ENCODE results near the gene DPYSL4.

DPYSL4 gene

GRCh38 chr10:132247943-132248342, 61.2 kb downstream of the DPYSL4 start:
- Histone ChIP-seq H3K4me3 (ENCODE audit: low read depth, low read length, poor library complexity, severe bottlenecking) (no peak overlapping the region), H3K79me2 (ENCODE audit: insufficient read depth, low read length) (no peaks in the 10 kb centered on the region), H3K27me3 (ENCODE audit: insufficient read depth, low read length) (no peaks in the 10 kb centered on the region; the same call in 1 of the 2 replicates), H2AFZ (ENCODE audit: low read length) (no peak overlapping the region), H3K9me3 (ENCODE audit: low read length) (no peaks in the 10 kb centered on the region), H3F3A (ENCODE audit: insufficient read depth, low read length) (no peaks in the 10 kb centered on the region), H3K4me2 (ENCODE audit: low read length) (no peak overlapping the region), H4K20me1 (ENCODE audit: insufficient read depth, low read length) (no peaks in the 10 kb centered on the region), H3K36me3 (ENCODE audit: insufficient read depth, low read length) (no peaks in the 10 kb centered on the region), H3K4me1 (ENCODE audit: insufficient read depth, low read length, severe bottlenecking) (no peaks in the 10 kb centered on the region), H3K9me2 (ENCODE audit: low read depth, low read length) (no peaks in the 10 kb centered on the region), H3K27ac (ENCODE audit: low read depth, low read length, poor library complexity, severe bottlenecking) (no peak overlapping the region), H3K9ac (ENCODE audit: low read length) (no peak overlapping the region)
- TF ChIP-seq EZH2 (IDR thresholded peaks at IDR 0.05; ENCODE audit: borderline replicate concordance, low read length) (no peak), CTCF (IDR thresholded peaks at IDR 0.05; ENCODE audit: low read length) (no peak)

- H3K9me3 ChIP-seq (ENCODE audit: low read length), result no peaks in the 10 kb centered on the region
- no peak overlapping the region for H3K4me2 ChIP-seq (ENCODE audit: low read length)
- H3F3A ChIP-seq (ENCODE audit: insufficient read depth, low read length), result no peaks in the 10 kb centered on the region
- H3K4me1 ChIP-seq (ENCODE audit: insufficient read depth, low read length, severe bottlenecking), result no peaks in the 10 kb centered on the region
- H3K36me3 ChIP-seq (ENCODE audit: insufficient read depth, low read length), result no peaks in the 10 kb centered on the region
- H3K27me3 ChIP-seq (ENCODE audit: insufficient read depth, low read length), result no peaks in the 10 kb centered on the region; the same call in 1 of the 2 replicates
- H3K9me2 ChIP-seq (ENCODE audit: low read depth, low read length), result no peaks in the 10 kb centered on the region
- no peak overlapping the region for H3K4me3 ChIP-seq (ENCODE audit: low read depth, low read length, poor library complexity, severe bottlenecking)
- no peak overlapping the region for H3K9ac ChIP-seq (ENCODE audit: low read length)
- no peaks in the 10 kb centered on the region for H4K20me1 ChIP-seq (ENCODE audit: insufficient read depth, low read length)
- no peak overlapping the region for H3K27ac ChIP-seq (ENCODE audit: low read depth, low read length, poor library complexity, severe bottlenecking)
- no peak for TF ChIP-seq EZH2 (IDR thresholded peaks at IDR 0.05; ENCODE audit: borderline replicate concordance, low read length)
- no peaks in the 10 kb centered on the region for H3K79me2 ChIP-seq (ENCODE audit: insufficient read depth, low read length)
- H2AFZ ChIP-seq (ENCODE audit: low read length), result no peak overlapping the region
These were observed 61.9 kb downstream of the DPYSL4 start for GRCh38 chr10:132248455-132249225.

GRCh38 chr10:132249226-132249724, 62.5 kb downstream of the DPYSL4 start:
- Histone ChIP-seq H3K79me2 (ENCODE audit: insufficient read depth, low read length) (no peaks in the 10 kb centered on the region), H3K4me2 (ENCODE audit: low read length) (no peak overlapping the region), H3K27ac (ENCODE audit: low read depth, low read length, poor library complexity, severe bottlenecking) (no peak overlapping the region), H3K9me2 (ENCODE audit: low read depth, low read length) (no peaks in the 10 kb centered on the region), H3K4me1 (ENCODE audit: insufficient read depth, low read length, severe bottlenecking) (no peaks in the 10 kb centered on the region), H3K4me3 (ENCODE audit: low read depth, low read length, poor library complexity, severe bottlenecking) (no peak overlapping the region), H3K9ac (ENCODE audit: low read length) (no peak overlapping the region), H4K20me1 (ENCODE audit: insufficient read depth, low read length) (no peaks in the 10 kb centered on the region), H3F3A (ENCODE audit: insufficient read depth, low read length) (no peaks in the 10 kb centered on the region), H3K27me3 (ENCODE audit: insufficient read depth, low read length) (no peaks in the 10 kb centered on the region; the same call in 1 of the 2 replicates), H3K9me3 (ENCODE audit: low read length) (no peaks in the 10 kb centered on the region), H2AFZ (ENCODE audit: low read length) (no peak overlapping the region), H3K36me3 (ENCODE audit: insufficient read depth, low read length) (no peaks in the 10 kb centered on the region)
- no peak for TF ChIP-seq EZH2 (IDR thresholded peaks at IDR 0.05; ENCODE audit: borderline replicate concordance, low read length)
- TF ChIP-seq CTCF (IDR thresholded peaks at IDR 0.05; ENCODE audit: low read length), result no peak

Measured in OCI-LY1 (cell line).